ENCODE data around the gene GGCT.

Gene GGCT

GRCh38 chr7:30459591-30460245, 44.9 kb downstream of the GGCT start:
- DNase-seq, result no peak

GRCh38 chr7:30458311-30458710, 46.3 kb downstream of the GGCT start:
- no peak for DNase-seq

DNA sequence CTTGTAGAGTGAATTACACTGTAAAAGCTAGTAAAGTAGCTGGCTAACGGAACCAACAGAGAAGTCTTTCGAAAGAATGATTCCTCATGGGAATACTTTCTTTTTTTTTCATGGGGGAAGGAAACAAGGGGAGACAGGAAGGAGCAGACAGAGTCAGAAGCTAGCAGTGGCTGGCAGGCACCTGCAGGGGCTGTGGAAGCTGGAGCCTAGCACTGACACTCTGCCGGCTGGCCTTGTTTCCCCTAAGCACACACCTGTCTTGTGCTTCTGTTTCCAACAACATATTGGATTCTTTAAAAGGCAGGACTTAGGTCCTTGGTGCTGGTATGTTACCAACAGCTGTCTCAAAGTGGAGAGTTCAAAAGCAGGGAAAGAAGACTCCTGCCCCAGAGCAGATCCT, 50.7 kb downstream of the GGCT start:
- no peak for DNase-seq

DNA sequence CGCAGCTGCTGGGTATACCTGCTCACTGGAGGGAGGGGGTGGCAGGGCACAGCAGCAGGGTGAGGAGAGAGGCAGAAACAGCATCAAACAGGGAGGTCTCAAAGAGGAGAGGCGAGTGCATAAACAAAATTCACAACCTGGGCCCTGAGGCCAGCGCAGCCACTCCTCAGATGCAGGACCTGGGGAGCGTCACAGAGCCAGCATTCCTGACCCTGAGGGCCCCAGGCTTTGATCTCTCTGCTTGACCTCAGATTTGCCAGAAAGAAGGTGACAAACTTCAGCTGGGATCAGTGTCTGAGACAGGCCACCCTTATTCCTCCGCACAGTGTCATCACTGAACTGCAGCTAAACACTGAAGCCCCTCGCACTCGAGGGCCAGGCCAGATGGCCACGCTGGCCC, 51.6 kb downstream of the GGCT start:
- no peak for DNase-seq

DNA sequence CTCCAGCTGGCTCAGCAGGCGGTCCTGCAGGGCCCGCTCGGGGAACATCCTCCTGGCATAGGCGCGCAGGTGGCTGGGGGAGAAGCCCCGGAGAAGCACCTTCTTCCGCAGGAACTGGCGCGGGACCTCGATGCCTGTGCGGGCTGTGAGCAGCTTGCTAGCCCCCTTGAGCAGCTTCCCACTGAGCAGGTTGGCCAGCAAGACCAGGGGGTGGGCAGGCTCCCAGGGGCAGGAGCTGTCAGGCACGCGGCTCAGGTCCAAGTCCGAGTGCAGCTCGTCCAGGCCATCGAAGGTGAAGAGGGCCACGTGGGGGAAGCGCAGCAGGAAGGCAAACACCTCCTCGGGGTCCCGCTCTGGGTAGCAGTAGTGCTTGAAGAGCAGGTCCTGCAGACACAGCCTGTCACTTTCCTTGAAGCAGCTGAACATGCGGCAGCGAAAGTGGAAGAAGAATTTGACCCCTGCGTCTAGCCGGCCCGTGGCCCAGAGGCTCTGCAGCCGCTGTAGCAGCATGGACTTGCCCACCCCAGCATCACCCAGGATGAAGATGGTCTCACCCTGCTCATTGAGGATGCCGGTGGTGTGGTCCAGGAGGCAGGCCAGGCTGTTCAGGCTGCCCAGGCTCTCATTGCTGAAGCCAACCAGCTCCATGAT, 52.2 kb downstream of the GGCT start:
- DNase-seq, result no peak

- no peak for DNase-seq
Measured at GRCh38 chr7:30451539-30452279, 52.9 kb downstream of the GGCT start.

- no peak for DNase-seq
Measured at GRCh38 chr7:30450983-30451497, 53.6 kb downstream of the GGCT start.

DNA sequence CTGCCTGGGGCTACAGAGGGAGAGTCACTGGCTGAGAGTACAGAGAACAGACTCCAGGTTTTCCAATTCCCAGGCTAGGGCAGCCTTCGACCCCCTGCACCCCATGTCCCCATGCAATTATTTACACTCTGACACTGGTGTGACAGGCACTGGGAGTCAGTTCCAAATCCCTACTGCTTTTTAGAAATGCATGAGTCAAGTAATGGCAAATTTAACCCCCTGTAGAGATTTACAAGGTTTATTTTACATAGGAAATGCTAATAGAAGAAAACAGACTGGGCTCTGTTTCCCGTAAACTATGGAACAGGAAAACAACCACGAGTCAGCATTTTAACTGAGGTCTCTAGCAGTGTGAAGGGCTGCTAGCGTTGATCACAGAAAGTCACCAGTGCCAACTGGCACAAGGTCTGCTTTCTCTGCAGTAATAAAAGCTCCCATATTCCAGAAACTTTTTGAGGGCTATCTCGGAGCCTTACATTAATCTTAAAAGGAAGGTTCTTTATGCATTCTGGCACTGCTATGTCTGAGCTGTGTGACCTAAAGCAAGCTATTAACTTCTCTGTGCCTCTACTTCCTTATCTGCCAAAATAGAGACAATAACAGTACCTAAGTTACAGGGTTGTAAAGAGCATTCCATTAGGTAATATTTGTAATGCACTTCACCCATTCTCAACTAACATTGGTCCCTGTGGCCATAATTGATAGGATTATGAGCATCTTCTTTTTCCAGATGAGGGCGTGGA, 54.2 kb downstream of the GGCT start:
- DNase-seq, result no peak

DNA sequence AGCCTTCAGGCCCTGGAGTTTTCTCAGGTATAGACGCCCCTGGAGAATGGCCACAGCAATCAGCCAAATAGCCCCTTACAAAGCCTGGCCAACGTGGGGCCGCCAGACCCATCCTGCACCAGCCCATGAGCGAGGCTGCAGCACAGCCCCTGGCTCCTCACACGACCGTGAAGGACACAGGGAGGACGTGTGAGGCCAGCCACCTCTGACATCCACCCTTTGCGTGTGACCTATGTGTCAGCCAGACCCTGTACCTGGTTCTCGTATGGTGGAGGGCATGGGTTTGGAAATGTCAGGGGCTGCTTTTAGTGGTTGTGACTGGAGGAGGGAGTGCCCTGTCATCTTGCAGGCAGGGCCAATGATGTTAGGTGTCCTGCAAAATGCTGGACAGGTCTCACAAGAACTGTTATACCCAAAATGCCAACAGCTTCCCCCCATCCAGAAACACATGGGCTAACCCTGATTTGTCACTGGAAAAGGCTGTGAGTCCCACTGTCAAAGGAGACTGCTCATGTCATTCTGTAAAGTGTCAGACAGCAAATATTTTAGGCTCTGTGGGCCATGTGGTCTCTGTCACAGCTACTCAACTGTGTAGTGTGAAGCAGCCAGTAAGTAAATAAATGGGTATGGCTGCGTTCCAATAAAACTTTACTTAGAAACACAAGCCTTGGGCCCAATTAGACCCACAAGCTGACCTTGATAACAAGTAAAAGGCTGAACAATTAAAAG, 56.0 kb downstream of the GGCT start:
- no peak for DNase-seq

- no peak for DNase-seq
Measured at GRCh38 chr7:30447466-30447865, 57.2 kb downstream of the GGCT start.

Measured in CD4-positive, alpha-beta T cell treated with Interleukin-4 for 1 hour (primary cell).